Myocyte (in vitro differentiated cells): ENCODE results near the gene PDCD6IP. TPM values are rescaled to one million over a fixed set of nuclear protein-coding genes. Genes with fewer than 3 reads are reported as not detected.
"Not testable (repeated sequence)": the region's sequence is repeated elsewhere in the genome, so short reads cannot be mapped to it uniquely, and the experiment has no call there.

Experiments
- DNase-seq: peaks from one replicate; pipeline ENCODE4 v3.0.0-alpha.2; 2012; ENCODE audit warnings: low read depth
- polyA plus RNA-seq: library from polyadenylated mRNA; unstranded; fragments of >200 nt; gene quantifications from one replicate; pipeline ENCODE4 v1.2.1, GENCODE V29; 2012; ENCODE audit warnings: missing spikeins
- total RNA-seq: library from RNA; depleted of rRNA; stranded (reverse); fragments of >200 nt; gene quantifications from 2 replicates; pipeline ENCODE4 v1.2.3, GENCODE V29; 2014

Gene PDCD6IP, protein sequence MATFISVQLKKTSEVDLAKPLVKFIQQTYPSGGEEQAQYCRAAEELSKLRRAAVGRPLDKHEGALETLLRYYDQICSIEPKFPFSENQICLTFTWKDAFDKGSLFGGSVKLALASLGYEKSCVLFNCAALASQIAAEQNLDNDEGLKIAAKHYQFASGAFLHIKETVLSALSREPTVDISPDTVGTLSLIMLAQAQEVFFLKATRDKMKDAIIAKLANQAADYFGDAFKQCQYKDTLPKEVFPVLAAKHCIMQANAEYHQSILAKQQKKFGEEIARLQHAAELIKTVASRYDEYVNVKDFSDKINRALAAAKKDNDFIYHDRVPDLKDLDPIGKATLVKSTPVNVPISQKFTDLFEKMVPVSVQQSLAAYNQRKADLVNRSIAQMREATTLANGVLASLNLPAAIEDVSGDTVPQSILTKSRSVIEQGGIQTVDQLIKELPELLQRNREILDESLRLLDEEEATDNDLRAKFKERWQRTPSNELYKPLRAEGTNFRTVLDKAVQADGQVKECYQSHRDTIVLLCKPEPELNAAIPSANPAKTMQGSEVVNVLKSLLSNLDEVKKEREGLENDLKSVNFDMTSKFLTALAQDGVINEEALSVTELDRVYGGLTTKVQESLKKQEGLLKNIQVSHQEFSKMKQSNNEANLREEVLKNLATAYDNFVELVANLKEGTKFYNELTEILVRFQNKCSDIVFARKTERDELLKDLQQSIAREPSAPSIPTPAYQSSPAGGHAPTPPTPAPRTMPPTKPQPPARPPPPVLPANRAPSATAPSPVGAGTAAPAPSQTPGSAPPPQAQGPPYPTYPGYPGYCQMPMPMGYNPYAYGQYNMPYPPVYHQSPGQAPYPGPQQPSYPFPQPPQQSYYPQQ
- total RNA-seq = 180 and 198 TPM in 2 replicates
- 102 TPM for polyA plus RNA-seq

DNA sequence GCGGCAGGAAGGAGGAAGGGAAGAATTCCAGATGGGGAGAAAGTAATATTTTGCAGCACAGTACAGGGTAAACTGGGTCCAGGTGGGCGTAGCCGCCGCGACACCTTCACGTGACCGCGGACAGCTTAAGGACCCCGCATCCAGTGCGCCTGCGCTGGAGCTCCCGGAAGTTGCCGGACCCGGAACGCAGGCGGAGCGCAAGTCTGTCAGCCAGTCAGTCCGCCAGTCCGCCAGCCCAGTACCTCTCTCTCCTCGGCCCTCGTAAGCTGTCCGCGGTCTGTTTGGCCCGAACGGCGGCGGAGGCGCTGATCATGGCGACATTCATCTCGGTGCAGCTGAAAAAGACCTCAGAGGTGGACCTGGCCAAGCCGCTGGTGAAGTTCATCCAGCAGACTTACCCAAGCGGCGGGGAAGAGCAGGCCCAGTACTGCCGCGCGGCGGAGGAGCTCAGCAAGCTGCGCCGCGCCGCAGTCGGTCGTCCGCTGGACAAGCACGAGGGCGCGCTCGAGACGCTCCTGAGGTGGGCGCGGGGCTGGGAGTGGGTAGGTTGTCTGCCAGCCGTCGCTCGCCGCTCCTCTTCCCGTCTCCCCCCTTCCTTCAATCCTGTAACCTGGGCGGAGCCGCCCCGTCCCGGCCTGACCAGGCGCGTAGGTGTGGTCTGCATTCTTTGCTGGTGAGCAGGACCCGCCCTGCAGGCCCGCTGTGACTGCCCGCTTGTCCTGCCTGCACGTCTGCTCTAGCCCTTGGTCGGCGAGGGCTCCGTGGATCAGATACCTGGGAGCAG, at the start of gene PDCD6IP:
TSS of gene PDCD6IP (plus strand) at position 213 of the 784 bp plus-strand sequence. CDS start at position 312, 99 bp downstream.
- peak; percentile 92 for DNase-seq

DNA sequence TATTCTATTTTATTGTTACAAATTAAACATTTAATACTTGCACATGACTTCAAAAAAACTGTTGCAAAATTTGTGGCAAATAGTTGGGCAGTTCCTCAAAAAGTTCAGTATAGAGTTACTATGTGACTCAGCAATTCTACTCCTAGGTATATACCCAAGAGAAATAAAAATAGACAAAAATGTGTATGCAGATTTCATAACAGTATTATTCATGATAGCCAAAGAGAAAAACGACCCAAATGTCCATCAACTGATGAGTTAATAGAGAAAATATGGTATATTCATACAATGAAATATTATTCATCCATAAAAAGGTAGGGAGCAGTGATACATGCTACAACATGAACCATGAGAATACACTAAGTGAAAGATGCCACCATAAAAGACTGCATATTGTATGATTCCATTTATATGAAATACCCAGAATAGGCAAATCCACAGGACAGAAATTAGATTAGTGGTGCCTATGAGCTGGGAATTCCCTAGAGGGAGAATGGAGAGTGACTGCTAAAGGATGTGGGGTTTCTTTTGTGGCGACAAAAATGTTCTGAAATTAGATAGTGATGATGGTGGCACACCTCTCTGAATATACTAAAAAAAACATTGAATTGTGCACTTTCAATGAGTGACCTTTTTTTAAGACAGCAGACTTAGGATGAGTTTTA, 48.8 kb upstream of the PDCD6IP start:
- peak; percentile 9 for DNase-seq

DNA sequence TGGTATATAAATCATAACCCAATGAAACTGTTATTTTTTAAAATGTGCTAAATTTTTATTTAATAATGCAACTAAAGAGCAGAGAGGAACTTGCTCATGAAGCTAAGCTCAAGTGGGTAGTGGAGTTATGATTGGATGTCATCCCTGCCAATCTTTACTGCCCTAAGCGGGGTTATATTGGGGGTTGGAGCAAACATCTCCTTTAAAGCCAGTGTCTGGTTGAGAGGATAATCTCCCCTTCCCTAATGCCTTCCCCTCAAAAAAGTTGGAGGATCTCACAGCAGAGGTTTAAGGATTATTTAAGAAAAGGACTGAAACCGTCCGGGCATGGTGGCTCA, 48.2 kb upstream of the PDCD6IP start:
- peak; percentile 6 for DNase-seq

DNA sequence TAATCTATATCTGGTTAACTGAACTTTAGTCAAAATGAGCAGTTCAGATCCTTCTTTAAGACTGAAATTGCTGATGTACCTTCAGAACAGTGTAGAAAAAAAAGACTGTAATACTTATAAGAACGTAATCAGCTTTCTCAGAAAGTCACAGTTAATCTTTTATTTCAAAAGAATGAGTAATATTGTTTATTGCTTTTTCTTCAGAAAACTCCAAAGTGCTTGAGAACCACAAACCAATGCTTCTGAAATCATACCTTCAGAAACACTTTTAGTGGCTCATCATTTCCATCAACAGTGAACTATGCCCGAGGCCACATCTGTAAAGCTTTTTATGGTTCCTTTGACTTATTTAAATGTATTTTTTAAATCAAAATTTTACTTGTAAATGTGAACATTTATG, 47.1 kb upstream of the PDCD6IP start:
- no peak for DNase-seq

DNA sequence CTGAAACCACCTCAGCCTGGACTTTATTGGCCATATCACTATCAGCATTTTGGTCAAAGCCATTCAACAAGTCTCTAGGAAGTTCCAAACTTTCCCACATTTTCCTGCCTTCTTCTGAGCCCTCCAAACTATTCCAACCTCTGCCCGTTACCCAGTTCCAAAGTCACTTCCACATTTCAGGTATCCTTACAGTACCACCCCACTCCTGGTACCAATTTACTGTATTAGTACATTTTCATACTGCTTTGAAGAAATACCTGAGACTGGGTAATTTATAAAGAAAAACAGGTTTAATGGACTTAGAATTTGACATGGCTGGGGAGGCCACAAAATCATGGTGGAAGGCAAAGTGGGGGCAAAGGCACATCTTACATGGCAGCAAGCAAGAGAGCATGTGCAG, 44.0 kb upstream of the PDCD6IP start:
- not testable (repeated sequence) for DNase-seq

DNA sequence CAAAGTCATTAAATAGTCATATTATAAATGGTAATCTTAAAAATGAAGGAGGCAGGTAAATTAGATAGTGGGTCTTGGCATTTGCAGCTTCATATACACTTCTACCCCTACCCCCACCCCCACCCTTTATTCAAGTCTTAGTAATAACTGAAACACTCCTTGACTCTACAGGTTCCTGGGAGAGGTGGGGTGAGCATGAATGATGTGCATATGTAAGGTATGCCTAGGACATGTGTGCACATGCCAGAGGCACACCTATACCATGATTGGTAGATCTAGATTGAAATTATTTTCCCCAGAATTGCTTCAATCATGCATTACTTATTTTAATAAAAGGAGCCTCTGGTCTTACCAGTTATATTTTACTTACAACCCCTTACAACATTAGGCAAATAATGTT, 40.1 kb upstream of the PDCD6IP start:
- DNase-seq = no peak

DNA sequence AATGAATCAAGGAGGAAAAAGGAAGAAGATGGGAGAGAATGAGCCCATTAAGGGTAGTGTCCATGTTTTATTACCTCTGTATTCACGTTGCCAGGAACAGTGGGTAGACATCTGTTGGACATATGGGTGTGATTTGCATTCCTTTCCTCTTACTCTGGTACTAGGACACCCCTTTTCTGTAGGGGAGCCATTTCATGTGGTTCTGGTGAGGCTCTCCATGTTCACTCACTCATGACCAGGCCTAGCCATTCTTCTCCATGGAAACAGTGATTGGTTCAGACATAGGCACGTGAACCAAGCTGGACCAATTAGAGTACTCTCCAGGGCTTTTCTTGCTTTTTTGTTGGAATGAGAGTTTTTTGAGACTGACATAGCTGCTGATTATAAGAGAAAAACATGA, 39.6 kb upstream of the PDCD6IP start:
- DNase-seq = peak; percentile 3

DNA sequence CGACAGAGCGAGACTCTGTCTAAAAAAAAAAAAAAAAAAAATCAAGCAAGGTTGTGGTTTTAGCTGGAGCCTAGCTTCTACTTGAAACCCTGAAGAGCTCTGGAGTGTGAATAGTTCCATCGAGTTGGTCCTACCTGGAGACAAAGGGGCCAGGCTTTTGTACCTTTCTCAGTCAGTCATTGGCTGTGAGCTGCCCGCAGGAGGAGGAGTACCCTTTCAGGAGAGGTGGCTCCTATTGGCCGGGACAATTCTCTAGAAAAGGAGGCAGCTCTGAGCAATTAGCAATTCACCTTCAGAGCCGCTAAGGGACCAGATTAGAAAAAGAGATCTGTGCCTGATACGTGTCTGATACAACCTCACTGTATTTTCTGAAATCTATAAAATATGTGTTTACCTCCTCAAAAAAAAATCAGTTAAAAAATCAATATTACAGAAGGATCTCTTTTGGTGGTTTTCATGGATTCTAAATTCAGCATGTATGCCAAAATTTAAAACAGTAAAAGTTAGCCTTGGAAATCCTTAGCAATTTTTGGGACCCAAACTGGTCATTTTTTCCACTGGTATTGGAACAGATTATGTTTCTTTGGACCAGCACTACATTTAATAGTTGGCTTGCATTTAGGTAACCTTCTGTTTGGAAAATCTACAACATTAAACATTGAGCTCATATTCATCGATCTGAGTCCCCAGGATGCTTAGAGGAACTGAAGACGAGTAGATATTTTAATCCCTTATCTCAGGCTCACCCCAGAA, 29.7 kb upstream of the PDCD6IP start:
- DNase-seq = no peak

DNA sequence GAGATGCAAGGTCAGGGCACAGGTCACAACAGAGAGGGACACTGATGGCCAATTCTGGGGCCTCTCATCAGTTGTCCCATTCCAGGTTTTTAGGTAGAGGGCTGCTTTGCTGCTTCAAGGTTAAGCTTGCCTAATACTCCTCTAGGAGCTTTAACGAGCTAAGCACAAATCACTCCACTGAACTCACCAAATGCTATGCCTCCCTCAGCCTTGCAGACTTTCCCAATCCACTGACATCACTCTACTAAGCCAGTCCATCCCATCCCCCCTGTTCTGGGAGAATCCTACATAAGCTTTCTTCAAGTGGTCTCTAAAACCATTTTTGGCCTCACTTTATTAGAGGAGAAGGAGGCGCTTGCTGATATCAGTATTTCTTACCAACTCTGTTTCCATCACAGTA, 24.8 kb upstream of the PDCD6IP start:
- no peak for DNase-seq

DNA sequence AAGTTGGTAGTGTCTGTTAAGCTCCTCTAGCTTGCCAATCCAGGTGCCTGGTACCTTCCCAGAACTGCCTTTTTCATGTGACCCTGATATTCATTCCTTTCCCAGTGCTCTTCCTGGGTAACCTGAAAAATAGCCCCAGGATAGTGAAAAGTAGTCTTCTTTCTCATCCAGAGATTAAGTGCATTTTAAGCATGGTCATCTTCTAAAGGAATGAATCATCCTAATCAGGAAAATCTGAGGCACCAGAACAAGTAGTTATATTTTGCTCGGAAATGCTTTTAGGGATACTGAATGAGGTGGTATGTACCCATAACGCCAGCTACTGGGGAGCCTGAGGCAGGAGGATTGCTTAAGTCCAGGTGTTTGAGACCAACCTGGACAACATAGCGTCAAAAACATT, 23.1 kb upstream of the PDCD6IP start:
- no peak for DNase-seq

DNA sequence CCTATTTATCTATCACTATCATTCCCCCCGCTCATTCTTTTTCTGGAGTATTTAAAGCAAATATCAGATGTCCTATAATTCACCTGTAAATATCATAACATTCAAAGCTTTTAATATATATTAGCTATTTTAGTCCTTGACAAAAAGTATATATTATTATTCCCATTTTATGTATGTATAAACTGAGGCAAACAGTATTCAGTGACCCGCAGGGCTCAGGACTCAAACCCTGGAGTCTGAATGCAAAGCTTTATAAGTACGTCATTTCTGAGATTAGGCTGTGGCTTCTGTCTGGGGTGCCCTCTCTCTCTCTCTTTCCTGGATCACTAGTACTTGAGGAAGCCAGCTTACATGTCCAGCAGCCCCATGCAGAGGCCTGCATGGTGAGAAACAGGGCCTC, 20.4 kb upstream of the PDCD6IP start:
- no peak for DNase-seq

DNA sequence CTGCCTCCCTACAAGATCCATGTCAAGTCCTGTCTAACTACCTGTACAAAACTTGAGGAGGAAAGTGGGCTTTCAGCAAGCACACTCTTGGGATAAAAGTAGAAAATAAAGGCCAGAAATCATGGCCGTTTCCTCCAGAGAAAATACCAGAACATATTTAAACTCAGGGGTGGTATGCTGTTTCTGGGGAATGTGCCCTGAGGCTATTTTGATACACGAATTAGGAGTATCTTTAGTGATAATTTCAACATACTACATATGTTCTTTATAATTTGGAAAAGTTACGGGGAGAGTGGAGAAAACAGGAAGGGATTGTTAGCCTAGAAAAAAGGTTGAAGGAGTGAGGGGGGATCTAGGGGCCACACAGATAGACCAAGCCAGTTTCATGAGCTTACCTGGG, 18.7 kb upstream of the PDCD6IP start:
- DNase-seq = no peak

DNA sequence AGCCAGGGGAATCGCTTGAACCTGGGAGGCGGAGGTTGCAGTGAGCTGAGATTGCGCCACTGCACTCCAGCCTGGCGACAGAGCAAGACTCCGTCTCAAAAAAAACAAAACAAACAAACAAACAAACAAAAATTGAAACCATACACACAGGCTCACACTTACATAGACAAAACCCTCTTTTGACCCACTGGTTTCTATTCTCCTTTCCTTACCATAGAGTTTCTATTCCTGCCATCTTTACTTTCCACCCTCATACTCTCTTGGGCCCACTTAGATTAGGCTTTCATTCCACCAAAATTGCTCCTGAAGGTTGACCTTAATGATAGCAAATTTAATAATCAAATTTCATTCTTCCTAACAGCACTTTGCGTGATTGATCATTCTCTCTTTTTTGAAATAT, 17.0 kb upstream of the PDCD6IP start:
- not testable (repeated sequence) for DNase-seq

DNA sequence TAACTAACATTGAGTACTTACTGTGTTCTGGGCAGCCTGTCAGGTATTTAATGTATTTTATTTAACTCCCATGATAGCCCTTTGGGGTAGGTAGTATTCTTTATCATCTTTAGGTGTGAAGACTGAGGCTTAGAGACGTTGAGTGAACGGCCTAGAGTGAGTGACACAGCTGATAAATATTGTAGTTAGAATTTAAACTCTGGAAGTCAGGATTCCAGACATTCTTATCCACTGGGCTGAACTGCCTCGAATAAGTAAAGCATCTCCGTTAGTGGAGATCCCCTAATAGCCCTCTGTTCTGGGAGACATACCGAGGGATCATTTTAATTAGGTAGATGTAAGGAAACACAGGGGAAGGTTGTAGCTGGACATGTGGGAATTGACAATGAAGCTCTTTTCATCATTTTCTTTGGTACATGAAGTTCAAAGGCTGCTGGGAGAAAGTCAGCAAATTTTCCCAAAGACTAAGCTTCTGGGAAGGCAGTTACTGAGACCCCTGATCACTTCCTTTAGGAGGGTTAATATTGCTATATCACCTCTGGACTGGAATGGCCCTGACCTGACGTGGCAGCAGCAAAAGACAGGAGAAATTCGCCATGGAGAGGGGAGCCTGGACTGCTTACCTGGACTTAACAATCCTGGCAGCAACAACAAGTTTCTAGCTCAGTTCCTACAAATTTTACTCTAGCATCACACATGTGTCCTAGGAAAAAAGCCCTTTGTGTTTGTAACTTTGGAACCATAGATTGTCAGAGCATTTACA, 11.7 kb upstream of the PDCD6IP start:
- DNase-seq = no peak

DNA sequence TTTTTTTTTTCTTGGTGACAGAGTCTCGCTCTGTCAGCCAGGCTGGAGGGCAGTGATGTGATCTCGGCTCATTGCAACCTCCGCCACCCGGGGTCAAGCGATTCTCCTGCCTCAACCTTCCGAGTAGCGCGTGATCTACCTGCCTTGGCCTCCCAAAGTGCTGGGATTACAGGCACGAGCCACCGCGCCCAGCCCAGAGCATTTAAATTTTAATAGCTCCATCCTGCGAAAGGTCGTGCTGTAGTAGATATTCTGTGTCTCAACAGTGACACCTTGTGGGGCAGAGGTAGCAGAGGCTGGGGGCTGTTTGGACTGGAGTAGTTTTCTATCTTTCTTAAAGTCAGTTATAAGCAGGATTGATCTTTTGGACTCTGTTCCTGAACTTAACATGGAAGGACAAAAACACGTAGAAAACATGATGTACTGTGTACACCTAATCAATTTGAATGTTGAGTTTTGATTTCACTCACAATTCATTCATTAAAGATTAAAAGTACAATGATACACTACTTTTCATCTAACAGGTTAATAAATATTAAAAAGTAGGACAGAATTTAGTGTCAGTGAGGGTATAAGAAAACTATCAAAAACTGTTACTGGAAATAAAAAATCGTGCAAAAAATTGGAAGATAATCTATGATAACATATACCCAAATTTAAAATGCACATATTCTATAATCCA, 11.0 kb upstream of the PDCD6IP start:
- peak; percentile 68 for DNase-seq

DNA sequence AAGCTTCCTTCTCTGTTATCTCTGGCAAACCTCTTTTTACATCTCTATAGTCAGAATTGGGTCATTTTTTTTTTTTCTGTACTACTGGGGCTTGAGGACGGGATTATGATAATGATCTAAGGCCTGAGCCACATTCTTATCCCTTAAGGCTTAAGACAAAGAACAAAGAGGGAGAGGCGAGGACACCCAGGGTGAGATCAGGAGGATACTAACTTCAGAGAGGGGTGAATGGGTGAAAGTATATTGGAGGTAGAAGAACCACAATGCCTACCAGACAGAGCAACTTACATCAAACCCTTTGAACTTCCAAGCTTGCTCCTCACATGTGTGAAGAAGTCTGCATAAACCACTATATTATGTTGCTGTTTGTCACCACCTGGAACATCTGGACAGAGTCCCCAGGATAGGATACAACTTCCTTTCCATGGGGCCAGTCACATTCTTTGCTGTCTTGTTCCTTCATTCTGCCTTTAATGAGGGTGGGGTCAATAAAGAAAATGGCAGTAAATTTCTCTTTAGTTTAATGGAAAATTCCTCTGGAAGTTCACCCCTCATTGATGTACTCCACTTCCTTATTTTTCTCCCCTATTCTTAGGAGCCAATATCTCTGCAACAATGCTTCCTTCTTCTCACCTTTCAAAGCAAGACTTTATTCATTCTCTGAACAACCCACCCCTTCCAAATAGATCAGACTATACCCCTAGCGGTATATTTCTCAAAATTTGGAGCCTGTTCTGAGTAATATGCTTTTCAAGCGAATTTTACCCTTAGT, 9.1 kb upstream of the PDCD6IP start:
- no peak for DNase-seq

DNA sequence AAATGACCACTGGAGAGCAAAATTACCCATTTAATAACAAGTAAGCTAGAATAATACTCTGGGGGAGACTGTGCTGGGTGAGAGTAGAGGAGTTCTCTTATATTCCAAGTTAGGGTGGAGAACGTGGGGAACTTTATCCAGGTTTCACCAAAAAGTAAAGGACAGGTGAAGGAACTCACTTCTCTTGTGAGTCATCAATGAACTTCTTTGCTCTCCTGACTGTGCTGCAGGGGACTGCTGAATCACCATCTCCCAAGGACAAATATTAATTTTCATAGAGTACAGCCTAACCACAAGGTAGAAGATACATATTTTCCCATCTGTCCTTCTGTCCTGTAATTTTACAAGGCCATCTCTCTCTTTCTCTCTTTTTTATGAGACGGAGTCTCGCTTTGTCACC, 8.3 kb upstream of the PDCD6IP start:
- no peak for DNase-seq

DNA sequence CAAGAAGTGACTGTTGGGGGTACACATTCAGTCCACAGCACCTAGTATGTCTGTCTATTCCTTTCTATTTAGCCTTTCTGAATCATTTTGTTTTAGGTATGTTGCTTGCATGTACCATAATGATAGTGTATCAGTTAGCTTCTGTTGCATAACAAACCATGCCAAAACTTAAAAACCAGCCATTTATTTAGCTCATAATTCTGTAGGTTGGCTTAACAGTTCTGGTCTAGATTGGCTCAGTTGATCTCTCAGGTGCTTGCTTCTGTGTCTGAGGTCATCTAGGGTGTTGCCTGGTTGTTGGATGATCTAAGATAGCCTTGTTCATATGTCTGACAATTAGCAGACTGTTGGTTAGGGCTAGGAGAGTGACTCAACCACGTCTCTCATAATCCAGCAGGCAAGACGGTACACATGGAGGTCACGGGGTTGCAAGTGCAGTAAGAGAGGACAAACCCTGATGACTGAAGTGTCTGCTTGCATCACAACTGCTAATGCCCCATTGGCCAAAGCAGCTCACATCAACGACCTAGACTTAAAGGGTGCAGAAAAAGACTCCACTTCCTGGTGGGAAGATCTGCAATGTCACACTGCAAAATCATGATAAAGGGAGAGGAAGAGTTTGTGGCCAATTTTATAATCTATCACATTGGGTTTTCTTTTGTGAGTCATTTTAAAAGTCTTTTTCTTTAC, 6.8 kb upstream of the PDCD6IP start:
- DNase-seq = no peak
